GM21737 (cell line): ENCODE measurements around the gene NKRF.

Experiments used
- ATAC-seq: cut with Tn5 transposase; IDR thresholded peaks from one replicate; pipeline ENCODE4 v1.9.1; 2021; ENCODE audit warnings: mild to moderate bottlenecking, moderate library complexity; ENCODE audit not compliant: unreplicated experiment

The NKRF gene

GRCh38 chrX:119617517-119618164, 11.4 kb upstream of the NKRF start:
- ATAC-seq = peak; percentile 51

GRCh38 chrX:119614776-119615175, 8.6 kb upstream of the NKRF start:
- no peak for ATAC-seq

- no peak for ATAC-seq
Measured at GRCh38 chrX:119607018-119607389, 780 bp upstream of the NKRF start.

GRCh38 chrX:119605464-119606279, 552 bp downstream of the NKRF start:
- peak; percentile 38 for ATAC-seq

GRCh38 chrX:119604766-119605463, 1.3 kb downstream of the NKRF start:
- ATAC-seq = no peak

- ATAC-seq = no peak
Measured at GRCh38 chrX:119602701-119603255, 3.4 kb downstream of the NKRF start.

- ATAC-seq = no peak
Measured at GRCh38 chrX:119589810-119590209, 16.4 kb downstream of the NKRF start.

GRCh38 chrX:119583431-119584059, 22.7 kb downstream of the NKRF start:
- ATAC-seq = no peak

- ATAC-seq = no peak
Measured at GRCh38 chrX:119579414-119579813, 26.8 kb downstream of the NKRF start.

- ATAC-seq = peak; percentile 73
Measured at GRCh38 chrX:119574394-119575266, 31.6 kb downstream of the NKRF start, which contains the start of gene UBE2A. TSS of gene UBE2A (plus strand) at chrX:119574563. CDS start at chrX:119574712, 149 bp downstream.

GRCh38 chrX:119573840-119574393, 32.3 kb downstream of the NKRF start:
- ATAC-seq = peak; percentile 24

GRCh38 chrX:119573222-119573621, 33.0 kb downstream of the NKRF start:
- no peak for ATAC-seq

GRCh38 chrX:119570351-119570835, 35.8 kb downstream of the NKRF start:
- no peak for ATAC-seq

- ATAC-seq = peak; percentile 86
Measured at GRCh38 chrX:119565107-119565663, 41.0 kb downstream of the NKRF start, which contains the start of gene STEEP1. TSS of gene STEEP1 (minus strand) at chrX:119565409. CDS start at chrX:119565355, 54 bp downstream.

- ATAC-seq = no peak
Measured at GRCh38 chrX:119552508-119552907, 53.7 kb downstream of the NKRF start.

- ATAC-seq = no peak
Measured at GRCh38 chrX:119549327-119550016, 56.8 kb downstream of the NKRF start.

GRCh38 chrX:119541188-119541587, 65.0 kb downstream of the NKRF start:
- no peak for ATAC-seq

GRCh38 chrX:119539872-119540271, 66.4 kb downstream of the NKRF start:
- ATAC-seq = no peak
